Astrocyte of the spinal cord (primary cell): ENCODE measurements around the gene ANKRD13B.
A peak's percentile ranks its signal among the peaks of the same experiment; 100 is the strongest.

Experiments
- DNase-seq: peaks from one replicate; pipeline ENCODE4 v3.0.0; 2011; ENCODE audit warnings: low read depth, low spot score
- H3K4me3 ChIP-seq: 2 replicates; pipeline ENCODE4 v1.5.1; 2011; ENCODE audit warnings: low read depth, mild to moderate bottlenecking, low read length, moderate library complexity
- CTCF ChIP-seq: IDR thresholded peaks from 2 replicates; pipeline ENCODE4 v1.5.1; 2012; ENCODE audit warnings: low read depth, mild to moderate bottlenecking, low read length, inconsistent platforms
- in situ Hi-C: cut with HindIII; loops from 2 replicates; pipeline ENCODE4 v1.10.0; 2017; ENCODE audit warnings: low sequenced_read_pairs

Gene ANKRD13B

GRCh38 chr17:29595107-29595942, 2.4 kb downstream of the ANKRD13B start:
- no peak for TF ChIP-seq CTCF
- in situ Hi-C loops = no loop called here
- H3K4me3 ChIP-seq = no peak overlapping the region
- DNase-seq = peak; percentile 38

- DNase-seq = no peak
- in situ Hi-C loops = no loop called here
- no peak for TF ChIP-seq CTCF
- H3K4me3 ChIP-seq = no peak overlapping the region
Measured at GRCh38 chr17:29595943-29596774, 3.2 kb downstream of the ANKRD13B start.

- no peak overlapping the region for H3K4me3 ChIP-seq
- DNase-seq = no peak
Measured at GRCh38 chr17:29596811-29597210, 3.9 kb downstream of the ANKRD13B start.

GRCh38 chr17:29597361-29598172, 4.6 kb downstream of the ANKRD13B start:
- no peak for DNase-seq
- in situ Hi-C loops = no loop called here
- no peak overlapping the region for H3K4me3 ChIP-seq
- TF ChIP-seq CTCF = no peak

More at GRCh38 chr17:29596811-29597210, 3.9 kb downstream of the ANKRD13B start:
- in situ Hi-C loops = no loop called here
- no peak for TF ChIP-seq CTCF

GRCh38 chr17:29603109-29603674, 10.3 kb downstream of the ANKRD13B start:
- no peak overlapping the region for H3K4me3 ChIP-seq
- TF ChIP-seq CTCF = no peak
- in situ Hi-C loops = no loop called here
- no peak for DNase-seq
